Measurements from ENCODE around the gene C11orf16. TPM values are rescaled to one million over a fixed set of nuclear protein-coding genes. Genes with fewer than 3 reads are reported as not detected.

Gene C11orf16
- polyA plus RNA-seq, 2 of the 4 experiments (the other 2 are of a cell fraction) = not detected

GRCh38 chr11:8925711-8926110 lies 7.0 kb downstream of the C11orf16 start:
- H3K4me2 ChIP-seq = no peak overlapping the region
- no peak overlapping the region for H3K4me3 ChIP-seq
- DNase-seq (ENCODE audit: low read depth in 1 of 2, low spot score in 1 of 2) = no peak
- ATAC-seq = no peak
- no peak for FAIRE-seq
- no peaks in the 10 kb centered on the region for H3K9me3 ChIP-seq
- ChIA-PET POLR2A (interaction anchor here (0.7 kb wide), 1 partner anchor 331 kb away, joined by 3 read pairs; no protein-coding TSS in a partner anchor), CTCF (interaction anchor here (1.4 to 4.1 kb wide), 3 partner anchors 11 to 212 kb away, joined by 8 to 26 read pairs (median 13); no protein-coding TSS in a partner anchor)
- H3K27ac ChIP-seq = no peak overlapping the region
- no peaks in the 10 kb centered on the region for H3K4me1 ChIP-seq
- TF ChIP-seq ZNF302 (CRISPR knock-in tag; IDR thresholded peaks at IDR 0.05) (no peak), HOXA7 (CRISPR knock-in tag; IDR thresholded peaks at IDR 0.05) (no peak), MAFK (IDR thresholded peaks at IDR 0.05; ENCODE audit: partially characterized antibody) (no peak), HOXB5 (CRISPR knock-in tag; IDR thresholded peaks at IDR 0.05) (no peak), CHD2 (IDR thresholded peaks at IDR 0.05; ENCODE audit: low read length, partially characterized antibody) (no peak), GATA3 (IDR thresholded peaks at IDR 0.05; ENCODE audit: borderline replicate concordance) (no peak), SMC3 (IDR thresholded peaks at IDR 0.05) (no peak), RAD21 (conservative IDR thresholded peaks at IDR 0.05 in 1 of 2, IDR thresholded peaks at IDR 0.05 in 1 of 2) (no peak), MYC (IDR thresholded peaks at IDR 0.05; ENCODE audit: borderline replicate concordance, low read length) (no peak), HDAC2 (IDR thresholded peaks at IDR 0.05) (no peak), NR3C1 (IDR thresholded peaks at IDR 0.05) (no peak), BHLHE40 (IDR thresholded peaks at IDR 0.05; ENCODE audit: low read depth, low read length) (no peak), USF2 (IDR thresholded peaks at IDR 0.05) (no peak), RARB (CRISPR knock-in tag; IDR thresholded peaks at IDR 0.05) (no peak)
- TF ChIP-seq, protein P1, sequence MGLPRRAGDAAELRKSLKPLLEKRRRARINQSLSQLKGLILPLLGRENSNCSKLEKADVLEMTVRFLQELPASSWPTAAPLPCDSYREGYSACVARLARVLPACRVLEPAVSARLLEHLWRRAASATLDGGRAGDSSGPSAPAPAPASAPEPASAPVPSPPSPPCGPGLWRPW (IDR thresholded peaks at IDR 0.05) = no peak
- 92% methylated on average over 5 of the region's 5 CpGs for WGBS (ENCODE audit: missing lambda C conversion rate)

- ATAC-seq = no peak
- Histone ChIP-seq H3K4me2 (no peak overlapping the region), H3K27ac (no peak overlapping the region), H3K4me1 (no peaks in the 10 kb centered on the region), H3K4me3 (no peak overlapping the region), H3K9me3 (no peaks in the 10 kb centered on the region)
- no peak for TF ChIP-seq HDAC2 (IDR thresholded peaks at IDR 0.05)
- TF ChIP-seq, protein P1 (IDR thresholded peaks at IDR 0.05) = no peak
- no peak for TF ChIP-seq RAD21 (conservative IDR thresholded peaks at IDR 0.05 in 1 of 2, IDR thresholded peaks at IDR 0.05 in 1 of 2)
- no peak for FAIRE-seq
- CTCF ChIA-PET = interaction anchor here (0.8 to 4.1 kb wide), 5 partner anchors 8 to 37 kb away, joined by 3 to 26 read pairs (median 3); no protein-coding TSS in a partner anchor
- POLR2A ChIA-PET = no interaction called here
- no peak for DNase-seq (ENCODE audit: low read depth in 1 of 2, low spot score in 1 of 2)
- 90% methylated on average over 5 of the region's 5 CpGs for WGBS (ENCODE audit: missing lambda C conversion rate)
Measured at GRCh38 chr11:8922691-8923090, 10.1 kb downstream of the C11orf16 start.

GRCh38 chr11:8917157-8917825 lies 15.5 kb downstream of the C11orf16 start:
- H3K4me3 ChIP-seq = no peak overlapping the region
- FAIRE-seq = no peak
- POLR2A ChIA-PET = interaction anchor here (0.9 kb wide), 1 partner anchor 229 kb away, joined by 3 read pairs; no protein-coding TSS in a partner anchor
- no peaks in the 10 kb centered on the region for H3K9me3 ChIP-seq
- peak in 1 of 2 experiments; percentile 55; a peak in 1 of 6 replicates for ATAC-seq
- WGBS (ENCODE audit: missing lambda C conversion rate) = 90% methylated on average over 5 of the region's 5 CpGs
- no peak for DNase-seq (ENCODE audit: low read depth in 1 of 2, low spot score in 1 of 2)
- no peak overlapping the region for H3K27ac ChIP-seq
- H3K4me1 ChIP-seq = peaks cover 23% of the 10 kb centered on the region
- CTCF ChIA-PET = interaction anchor here (3.3 kb wide), 1 partner anchor 42 kb away, joined by 14 read pairs; no protein-coding TSS in a partner anchor
- H3K4me2 ChIP-seq = no peak overlapping the region
- TF ChIP-seq CHD4 (IDR thresholded peaks at IDR 0.05; ENCODE audit: borderline replicate concordance) (no peak), SMC3 (IDR thresholded peaks at IDR 0.05) (no peak), CBX2 (IDR thresholded peaks at IDR 0.05; ENCODE audit: borderline replicate concordance, low read depth) (no peak), HMGXB4 (CRISPR knock-in tag; IDR thresholded peaks at IDR 0.05; ENCODE audit: borderline replicate concordance) (no peak), HOXB13 (CRISPR knock-in tag; IDR thresholded peaks at IDR 0.05; ENCODE audit: low read depth) (no peak), TFCP2L1 (CRISPR knock-in tag; IDR thresholded peaks at IDR 0.05) (no peak), EHMT2 (IDR thresholded peaks at IDR 0.05; ENCODE audit: low read depth) (no peak), USF2 (IDR thresholded peaks at IDR 0.05) (no peak), PHF8 (IDR thresholded peaks at IDR 0.05; ENCODE audit: borderline replicate concordance, low read depth) (no peak), RCOR1 (IDR thresholded peaks at IDR 0.05; ENCODE audit: low read depth, low read length) (no peak), ZFP36 (IDR thresholded peaks at IDR 0.05; ENCODE audit: borderline replicate concordance, partially characterized antibody) (no peak), NPAS2 (CRISPR knock-in tag; IDR thresholded peaks at IDR 0.05; ENCODE audit: borderline replicate concordance) (no peak), SREBF2 (IDR thresholded peaks at IDR 0.05) (no peak), JUN (IDR thresholded peaks at IDR 0.05) (no peak), KDM1A (IDR thresholded peaks at IDR 0.05; ENCODE audit: low read depth) (no peak), RNF2 (IDR thresholded peaks at IDR 0.05; ENCODE audit: borderline replicate concordance, low read depth) (no peak), NR3C1 (IDR thresholded peaks at IDR 0.05) (no peak)
- TF ChIP-seq, protein P1 (IDR thresholded peaks at IDR 0.05) = no peak

All from A549 (cell line).